ENCODE results near the gene BEND7.

The BEND7 gene

GRCh38 chr10:13505052-13505680 is 23.6 kb downstream of the BEND7 start:
- Histone ChIP-seq H3K4me3 (replicated peaks; ENCODE audit: insufficient read depth, low read length) (no peak overlapping the region), H3K27me3 (ENCODE audit: insufficient read depth, poor library complexity, severe bottlenecking) (no peaks in the 10 kb centered on the region), H3K27ac (replicated peaks) (no peak overlapping the region)
- no peak for DNase-seq (ENCODE audit: low read depth in 1 of 2, low spot score in 1 of 2)
- TF ChIP-seq POLR2AphosphoS5 (IDR thresholded peaks at IDR 0.05; ENCODE audit: low read depth) (no peak), SPI1 (IDR thresholded peaks at IDR 0.05; ENCODE audit: borderline replicate concordance, low read depth) (no peak), REST (IDR thresholded peaks at IDR 0.05; ENCODE audit: insufficient replicate concordance, low read depth) (no peak), CTCF (IDR thresholded peaks at IDR 0.05; ENCODE audit: insufficient read depth, low read length) (no peak), GABPA (IDR thresholded peaks at IDR 0.05; ENCODE audit: low read depth) (no peak)

- no peak for TF ChIP-seq CTCF (IDR thresholded peaks at IDR 0.05; ENCODE audit: insufficient read depth, low read length)
- Histone ChIP-seq H3K4me3 (replicated peaks; ENCODE audit: insufficient read depth, low read length) (no peak overlapping the region), H3K27ac (replicated peaks) (no peak overlapping the region), H3K27me3 (ENCODE audit: insufficient read depth, poor library complexity, severe bottlenecking) (no peaks in the 10 kb centered on the region)
- no peak for DNase-seq (ENCODE audit: low read depth in 1 of 2, low spot score in 1 of 2)
These were observed 24.9 kb downstream of the BEND7 start for GRCh38 chr10:13503745-13504463.

- Histone ChIP-seq H3K4me3 (replicated peaks; ENCODE audit: insufficient read depth, low read length) (no peak overlapping the region), H3K27ac (replicated peaks) (no peak overlapping the region), H3K27me3 (ENCODE audit: insufficient read depth, poor library complexity, severe bottlenecking) (no peaks in the 10 kb centered on the region)
- TF ChIP-seq POLR2AphosphoS5 (IDR thresholded peaks at IDR 0.05; ENCODE audit: low read depth) (no peak), REST (IDR thresholded peaks at IDR 0.05; ENCODE audit: insufficient replicate concordance, low read depth) (no peak), CTCF (IDR thresholded peaks at IDR 0.05; ENCODE audit: insufficient read depth, low read length) (no peak), SPI1 (IDR thresholded peaks at IDR 0.05; ENCODE audit: borderline replicate concordance, low read depth) (no peak), GABPA (IDR thresholded peaks at IDR 0.05; ENCODE audit: low read depth) (no peak)
- DNase-seq (ENCODE audit: low read depth in 1 of 2, low spot score in 1 of 2): no peak
These were observed 26.4 kb downstream of the BEND7 start for GRCh38 chr10:13502380-13502779.
